Suprapubic skin (tissue), 4 donors: Measurements from ENCODE around the gene HOXB2.

Experiments used
- CTCF ChIP-seq, 2 donors: fragments of 200-600 bp in 1 of 2; fragments of 450-650 bp in 1 of 2; sonication (generic) in 1 of 2; IDR thresholded peaks; one replicate each; pipeline ENCODE4 v1.5.1; 2016 to 2019; ENCODE audit warnings: antibody characterized with exemption in 2 of 2, mild to moderate bottlenecking in 1 of 2, moderate library complexity in 1 of 2
- EP300 ChIP-seq: sonication (generic); formaldehyde crosslinking; IDR thresholded peaks from one replicate; pipeline ENCODE4 v1.6.1; 2017; ENCODE audit warnings: antibody characterized with exemption
- POLR2A ChIP-seq, 2 donors: fragments of 450-650 bp; IDR thresholded peaks; one replicate each; pipeline ENCODE4 v1.6.1; 2017; ENCODE audit warnings: antibody characterized with exemption in 2 of 2, mild to moderate bottlenecking in 2 of 2, moderate library complexity in 2 of 2
- POLR2AphosphoS5 ChIP-seq, 3 donors: sonication (generic); formaldehyde crosslinking; IDR thresholded peaks; one replicate each; pipeline ENCODE4 v1.6.1; 2017; ENCODE audit warnings: antibody characterized with exemption in 3 of 3

GRCh38 chr17:48502901-48503300 lies 42.0 kb downstream of the HOXB2 start:
- TF ChIP-seq POLR2A (IDR thresholded peaks at IDR 0.05) (no peak), CTCF (IDR thresholded peaks at IDR 0.05) (no peak), POLR2AphosphoS5 (IDR thresholded peaks at IDR 0.05) (no peak), EP300 (no peak)
